ENCODE measurements around the gene ZNF124.

Gene ZNF124

DNA sequence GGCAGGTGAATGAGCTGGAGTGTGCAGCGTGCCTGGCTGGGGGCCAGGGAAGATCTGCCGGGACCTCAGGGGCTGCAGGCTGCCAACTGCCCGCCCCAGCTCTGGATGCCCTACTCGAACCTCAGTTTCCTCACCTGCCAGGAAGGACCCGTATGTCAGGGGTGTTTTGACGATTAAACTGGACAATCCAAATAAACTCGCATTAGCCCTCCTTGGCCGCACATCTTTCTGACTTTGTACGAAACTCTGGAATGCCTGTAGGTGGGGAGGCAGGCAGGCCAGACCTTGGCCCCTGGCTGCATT lies 59.4 kb downstream of the ZNF124 start:
- no peak for DNase-seq (ENCODE audit: low spot score)

- peak; percentile 52 for DNase-seq (ENCODE audit: low spot score)
Observed at GRCh38 chr1:247111700-247112478, 59.9 kb downstream of the ZNF124 start.

- DNase-seq (ENCODE audit: low spot score), result no peak
Observed at GRCh38 chr1:247111259-247111699, 60.5 kb downstream of the ZNF124 start.

- no peak for DNase-seq (ENCODE audit: low spot score)
Observed at GRCh38 chr1:247110627-247111258, 61.1 kb downstream of the ZNF124 start.

GRCh38 chr1:247107694-247108093 lies 64.1 kb downstream of the ZNF124 start:
- no peak for DNase-seq (ENCODE audit: low spot score)

DNA sequence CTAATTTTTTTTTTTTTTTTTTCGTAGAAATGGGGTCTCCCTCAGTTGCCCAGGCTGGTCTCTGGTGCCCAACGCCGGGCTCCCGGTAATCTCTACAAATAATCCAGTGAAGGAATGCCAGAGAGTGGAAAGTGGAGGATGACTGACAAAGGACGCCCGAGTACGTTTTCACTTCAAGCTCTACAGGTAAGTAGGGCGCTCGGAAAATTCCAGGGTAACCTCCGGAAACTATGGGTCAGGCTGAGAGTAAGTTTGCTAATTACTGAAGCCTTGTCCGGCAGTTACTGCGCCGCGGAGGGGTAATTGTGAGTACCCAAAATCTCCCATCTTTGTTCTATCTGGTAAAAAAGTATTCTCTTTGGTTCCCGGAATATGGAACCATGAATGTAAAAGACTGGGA lies 65.9 kb downstream of the ZNF124 start:
- DNase-seq (ENCODE audit: low spot score), result no peak

Measured in Ammon's horn (tissue), 1 donor.